Fibroblast of skin of right biceps (primary cell): ENCODE results near the gene GPR156.
A peak's percentile ranks its signal among the peaks of the same experiment; 100 is the strongest.

Experiments used
- DNase-seq: peaks from one replicate; pipeline ENCODE4 v3.0.0-alpha.2; 2013

GPR156 gene

GRCh38 chr3:120284747-120285507 is at the start of gene GPR156:
GPR156 (minus strand) TSS chr3:120285222; CDS start chr3:120244098, 41,124 bp downstream.
- DNase-seq: peak; percentile 43

- DNase-seq: no peak
These were observed 47.6 kb upstream of the GPR156 start for GRCh38 chr3:120332646-120333045.

GRCh38 chr3:120331076-120331475 is 46.1 kb upstream of the GPR156 start:
- no peak for DNase-seq

- DNase-seq: no peak
These were observed 41.8 kb upstream of the GPR156 start for GRCh38 chr3:120326784-120327183.

GRCh38 chr3:120324190-120324589 is 39.2 kb upstream of the GPR156 start:
- no peak for DNase-seq

- peak; percentile 4 for DNase-seq
These were observed 38.7 kb upstream of the GPR156 start for GRCh38 chr3:120323761-120324160.

GRCh38 chr3:120311863-120312794 is 27.1 kb upstream of the GPR156 start:
- no peak for DNase-seq

- no peak for DNase-seq
These were observed 21.8 kb upstream of the GPR156 start for GRCh38 chr3:120306519-120307455.

GRCh38 chr3:120304616-120305015 is 19.6 kb upstream of the GPR156 start:
- no peak for DNase-seq

GRCh38 chr3:120302361-120302760 is 17.3 kb upstream of the GPR156 start:
- peak; percentile 29 for DNase-seq

GRCh38 chr3:120300971-120301370 is 15.9 kb upstream of the GPR156 start:
- DNase-seq: no peak

- DNase-seq: no peak
These were observed 14.4 kb upstream of the GPR156 start for GRCh38 chr3:120299403-120299802.

- no peak for DNase-seq
These were observed 14.0 kb upstream of the GPR156 start for GRCh38 chr3:120298996-120299395.

GRCh38 chr3:120291552-120291951 is 6.5 kb upstream of the GPR156 start:
- DNase-seq: peak; percentile 12

- DNase-seq: no peak
These were observed 4.6 kb upstream of the GPR156 start for GRCh38 chr3:120289636-120290035.

- DNase-seq: no peak
These were observed 1.4 kb upstream of the GPR156 start for GRCh38 chr3:120286465-120286864.

- no peak for DNase-seq
These were observed 453 bp upstream of the GPR156 start for GRCh38 chr3:120285508-120285841.

- no peak for DNase-seq
These were observed 3.8 kb downstream of the GPR156 start for GRCh38 chr3:120281261-120281660.

- no peak for DNase-seq
These were observed 4.5 kb downstream of the GPR156 start for GRCh38 chr3:120280566-120280965.

- DNase-seq: no peak
These were observed 5.0 kb downstream of the GPR156 start for GRCh38 chr3:120280026-120280425.

GRCh38 chr3:120276767-120277166 is 8.3 kb downstream of the GPR156 start:
- no peak for DNase-seq

- no peak for DNase-seq
These were observed 9.4 kb downstream of the GPR156 start for GRCh38 chr3:120275618-120276017.

- DNase-seq: no peak
These were observed 10.3 kb downstream of the GPR156 start for GRCh38 chr3:120274739-120275167.
